ENCODE measurements around the gene UNC13D. TPM values are rescaled to one million over a fixed set of nuclear protein-coding genes. Genes with fewer than 3 reads are reported as not detected.

Gene UNC13D
- total and polyA plus RNA-seq, 9 of the 15 experiments (the other 6 are each of a cell fraction or from before 2014, with no cell fraction given) = 0.86 to 244 (median 69.2) TPM

DNA sequence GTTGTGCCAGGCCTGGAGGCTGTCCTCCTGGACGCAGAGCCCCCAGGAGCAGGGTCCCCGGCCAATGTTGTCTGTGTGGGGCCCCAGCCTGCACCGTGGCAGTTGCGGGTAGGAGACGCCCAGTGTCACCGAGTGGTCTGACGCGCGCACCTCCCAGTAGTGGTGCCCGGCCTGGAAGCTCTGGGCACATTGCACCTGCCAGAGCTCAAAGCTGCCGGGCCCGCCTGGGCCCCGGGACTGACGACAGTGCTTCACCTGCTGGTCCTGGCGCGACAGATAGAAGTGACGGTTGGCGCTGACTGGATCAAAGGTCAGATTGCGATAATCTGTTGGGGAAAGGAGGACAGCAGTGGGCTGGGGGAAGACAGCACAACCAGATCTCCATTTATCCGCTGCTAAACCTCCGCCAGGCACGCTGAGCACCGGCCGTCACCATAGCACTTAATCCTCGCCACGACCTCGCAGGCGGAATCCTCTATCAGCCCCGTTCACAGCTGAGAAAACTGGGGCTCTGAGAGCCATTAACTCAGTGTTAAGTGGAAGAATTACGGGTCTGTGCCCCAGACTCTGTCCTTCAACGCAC is 46.9 kb upstream of the UNC13D start:
- Histone ChIP-seq H2AFZ (ENCODE audit: low read depth, low read length) (no peak overlapping the region), H3K4me3 (no peak overlapping the region), H3K27ac (ENCODE audit: extremely low read depth, low read depth, low read length) (no peak overlapping the region), H3K79me2 (ENCODE audit: control insufficient read depth, insufficient read depth, low read length) (peaks cover 24% of the 10 kb centered on the region), H3K27me3 (ENCODE audit: control insufficient read depth in 2 of 2, insufficient read depth in 2 of 2, low read length in 2 of 2) (no peaks in the 10 kb centered on the region), H3K9me3 (replicated peaks; ENCODE audit: control insufficient read depth, insufficient read depth, low read depth, low read length) (no peaks in the 10 kb centered on the region), H4K20me1 (replicated peaks; ENCODE audit: control insufficient read depth, insufficient read depth, low read length) (no peaks in the 10 kb centered on the region), H3K36me3 (ENCODE audit: control insufficient read depth, insufficient read depth, low read length) (peaks cover 34% of the 10 kb centered on the region; the same call in 1 of the 3 replicates), H3K9me1 (ENCODE audit: control insufficient read depth, insufficient read depth, low read length) (peaks cover 4% of the 10 kb centered on the region), H3K4me2 (ENCODE audit: insufficient read depth, low read length) (no peak overlapping the region), H3K4me1 (replicated peaks in 1 of 2; ENCODE audit: control insufficient read depth in 2 of 2, insufficient read depth in 2 of 2, low read length in 2 of 2) (peaks cover 10 to 59% of the 10 kb centered on the region in 2 experiments; a peak in 4 of 5 replicates), H3K9ac (ENCODE audit: insufficient read depth in 1 of 2, low read depth in 2 of 2, low read length in 2 of 2) (peak overlapping the region in 1 of 2 experiments; percentile 77; a peak in 2 of 4 replicates)
- FAIRE-seq (no peak), DNase-seq (ENCODE audit: extremely low read depth in 1 of 4, low spot score in 3 of 4) (no peak), ATAC-seq (no peak)
- CTCF ChIA-PET (ENCODE audit: low intra/inter-chr PET ratio) = no interaction called here
- intact Hi-C loops (cut with micrococcal nuclease) = no loop called here
- POLR2A ChIA-PET = interaction anchor here (1.5 to 15.9 kb wide), 3 partner anchors 14 to 111 kb away, joined by 3 to 169 read pairs (median 3); partner anchors contain the start of gene TRIM47
- in situ Hi-C loops (cut with MboI) = no loop called here
- TF ChIP-seq, protein P1, sequence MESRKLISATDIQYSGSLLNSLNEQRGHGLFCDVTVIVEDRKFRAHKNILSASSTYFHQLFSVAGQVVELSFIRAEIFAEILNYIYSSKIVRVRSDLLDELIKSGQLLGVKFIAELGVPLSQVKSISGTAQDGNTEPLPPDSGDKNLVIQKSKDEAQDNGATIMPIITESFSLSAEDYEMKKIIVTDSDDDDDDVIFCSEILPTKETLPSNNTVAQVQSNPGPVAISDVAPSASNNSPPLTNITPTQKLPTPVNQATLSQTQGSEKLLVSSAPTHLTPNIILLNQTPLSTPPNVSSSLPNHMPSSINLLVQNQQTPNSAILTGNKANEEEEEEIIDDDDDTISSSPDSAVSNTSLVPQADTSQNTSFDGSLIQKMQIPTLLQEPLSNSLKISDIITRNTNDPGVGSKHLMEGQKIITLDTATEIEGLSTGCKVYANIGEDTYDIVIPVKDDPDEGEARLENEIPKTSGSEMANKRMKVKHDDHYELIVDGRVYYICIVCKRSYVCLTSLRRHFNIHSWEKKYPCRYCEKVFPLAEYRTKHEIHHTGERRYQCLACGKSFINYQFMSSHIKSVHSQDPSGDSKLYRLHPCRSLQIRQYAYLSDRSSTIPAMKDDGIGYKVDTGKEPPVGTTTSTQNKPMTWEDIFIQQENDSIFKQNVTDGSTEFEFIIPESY (CRISPR knock-in tag; IDR thresholded peaks at IDR 0.05) = peak; percentile 87
- TF ChIP-seq RBM34 (IDR thresholded peaks at IDR 0.05; ENCODE audit: borderline replicate concordance, insufficient read depth, low read length) (no peak), ZNF589 (CRISPR knock-in tag; IDR thresholded peaks at IDR 0.05; ENCODE audit: low read depth) (no peak), KDM5B (IDR thresholded peaks at IDR 0.05; ENCODE audit: insufficient replicate concordance, low read depth, low read length) (no peak), ZNF764 (CRISPR knock-in tag; IDR thresholded peaks at IDR 0.05; ENCODE audit: low read depth) (no peak), RBFOX2 (IDR thresholded peaks at IDR 0.05; ENCODE audit: low read depth, low read length) (0 out of 2 replicates have a peak, but pooled peaks have one; percentile 25)
- TF ChIP-seq, protein P2, sequence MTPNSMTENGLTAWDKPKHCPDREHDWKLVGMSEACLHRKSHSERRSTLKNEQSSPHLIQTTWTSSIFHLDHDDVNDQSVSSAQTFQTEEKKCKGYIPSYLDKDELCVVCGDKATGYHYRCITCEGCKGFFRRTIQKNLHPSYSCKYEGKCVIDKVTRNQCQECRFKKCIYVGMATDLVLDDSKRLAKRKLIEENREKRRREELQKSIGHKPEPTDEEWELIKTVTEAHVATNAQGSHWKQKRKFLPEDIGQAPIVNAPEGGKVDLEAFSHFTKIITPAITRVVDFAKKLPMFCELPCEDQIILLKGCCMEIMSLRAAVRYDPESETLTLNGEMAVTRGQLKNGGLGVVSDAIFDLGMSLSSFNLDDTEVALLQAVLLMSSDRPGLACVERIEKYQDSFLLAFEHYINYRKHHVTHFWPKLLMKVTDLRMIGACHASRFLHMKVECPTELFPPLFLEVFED (CRISPR knock-in tag; conservative IDR thresholded peaks at IDR 0.05) = no peak
- BruUV-seq (replicated peaks) = no TSS peak
- 91% methylated on average over 21 of the region's 31 CpGs for WGBS (ENCODE audit: insufficient coverage, low coverage, missing lambda C conversion rate)
